G401.6 (cell line): ENCODE results near the gene SELENOT.
"Not testable (repeated sequence)": the region's sequence is repeated elsewhere in the genome, so short reads cannot be mapped to it uniquely, and the experiment has no call there.

ENCODE experiments used
- FAIRE-seq: peaks from 2 replicates; lab custom pipeline; 2012; peaks lifted over from hg19 to GRCh38; lab: Jason Lieb, UNC

The SELENOT gene

GRCh38 chr3:150607267-150608065, 4.3 kb downstream of the SELENOT start:
- FAIRE-seq, result no peak

DNA sequence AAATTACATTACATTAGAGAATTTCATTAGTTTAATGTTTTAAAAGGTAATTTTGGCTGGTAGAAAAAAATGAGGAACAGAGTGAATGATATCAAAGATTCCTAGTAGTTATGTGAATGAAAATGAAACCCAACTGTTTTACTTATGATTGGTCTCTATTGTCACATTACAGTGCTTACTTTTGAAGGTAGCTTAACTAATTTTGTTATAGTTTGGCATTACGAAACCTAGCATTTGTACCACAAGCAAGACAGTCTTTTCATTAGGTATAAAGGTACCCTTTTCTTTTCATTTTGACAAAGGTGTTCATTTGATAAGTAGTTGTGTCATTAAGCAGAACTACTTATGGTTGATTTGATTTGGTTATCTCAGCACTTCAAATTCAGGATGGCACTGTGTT, 6.9 kb downstream of the SELENOT start:
- no peak for FAIRE-seq

- FAIRE-seq, result no peak
Measured at GRCh38 chr3:150610785-150611184, 7.7 kb downstream of the SELENOT start.

GRCh38 chr3:150611666-150612065, 8.5 kb downstream of the SELENOT start:
- FAIRE-seq, result no peak

DNA sequence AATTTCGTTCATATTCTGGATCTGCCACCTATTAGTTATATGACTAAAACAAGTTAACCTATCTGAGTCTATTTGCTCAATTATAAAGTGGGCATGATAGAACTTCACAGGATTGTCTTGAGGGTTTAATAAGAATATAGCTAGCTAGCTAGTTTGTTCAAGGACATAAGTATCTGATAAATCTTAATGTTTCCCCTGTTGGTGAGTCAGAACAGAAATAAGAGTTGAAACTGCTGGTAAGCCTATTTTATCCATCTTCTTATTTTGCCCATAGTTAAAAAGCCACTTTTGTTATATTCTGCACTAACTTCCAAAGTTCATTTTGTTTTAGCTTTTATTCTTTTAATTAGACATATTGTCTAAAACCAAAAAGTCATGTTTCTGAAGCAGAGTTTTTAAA, 9.4 kb downstream of the SELENOT start:
- FAIRE-seq, result no peak

GRCh38 chr3:150613034-150613433, 9.9 kb downstream of the SELENOT start:
- FAIRE-seq, result no peak

- FAIRE-seq, result no peak
Measured at GRCh38 chr3:150613709-150614480, 10.8 kb downstream of the SELENOT start.

DNA sequence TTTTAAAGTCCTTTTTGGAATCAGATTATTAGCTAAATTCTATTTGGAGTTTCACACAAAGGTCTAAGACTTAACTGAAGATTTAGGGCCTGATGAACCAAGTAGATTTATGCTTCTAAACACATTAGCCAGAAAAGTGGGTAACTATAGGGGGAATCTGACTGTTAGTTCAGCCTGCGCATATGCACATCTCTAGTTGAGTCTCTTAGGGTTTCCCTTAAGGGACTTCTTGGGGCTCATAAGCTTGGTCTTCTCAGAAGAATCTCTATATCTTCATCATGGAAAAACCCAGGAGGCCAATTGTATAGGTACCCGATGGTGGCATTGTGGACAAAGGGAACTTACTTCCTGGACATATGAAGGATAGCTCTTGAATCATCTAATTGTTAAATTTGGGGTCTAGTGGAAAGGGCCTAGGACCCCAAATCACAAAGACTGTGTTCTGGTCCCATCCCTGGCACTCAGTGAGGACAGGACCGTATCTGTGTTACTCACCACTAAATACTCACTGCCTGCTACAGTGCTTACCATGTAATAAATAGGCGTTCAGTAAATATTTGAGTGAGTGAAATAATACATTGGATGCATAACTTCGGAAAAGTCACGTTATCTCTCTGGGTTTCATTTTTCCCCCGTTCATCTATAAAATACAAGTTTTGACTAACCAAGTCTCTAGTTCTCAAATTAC, 17.0 kb downstream of the SELENOT start:
- FAIRE-seq, result peak; percentile 15

DNA sequence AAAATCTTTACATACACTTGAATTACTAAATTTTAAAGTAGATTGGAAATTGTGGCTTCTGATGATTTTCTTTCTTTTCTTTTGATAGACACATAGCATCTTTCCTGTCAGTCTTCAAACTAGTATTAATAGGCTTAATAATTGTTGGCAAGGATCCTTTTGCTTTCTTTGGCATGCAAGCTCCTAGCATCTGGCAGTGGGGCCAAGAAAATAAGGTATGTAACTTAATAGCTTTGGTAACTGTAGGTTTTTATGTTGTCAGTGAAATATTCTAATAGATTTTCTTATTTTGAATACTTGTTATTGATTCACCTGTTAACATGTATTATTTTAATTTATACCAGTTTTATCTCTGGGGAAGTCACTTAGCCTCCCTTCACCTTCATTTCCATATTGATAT, 19.8 kb downstream of the SELENOT start:
- not testable (repeated sequence) for FAIRE-seq

DNA sequence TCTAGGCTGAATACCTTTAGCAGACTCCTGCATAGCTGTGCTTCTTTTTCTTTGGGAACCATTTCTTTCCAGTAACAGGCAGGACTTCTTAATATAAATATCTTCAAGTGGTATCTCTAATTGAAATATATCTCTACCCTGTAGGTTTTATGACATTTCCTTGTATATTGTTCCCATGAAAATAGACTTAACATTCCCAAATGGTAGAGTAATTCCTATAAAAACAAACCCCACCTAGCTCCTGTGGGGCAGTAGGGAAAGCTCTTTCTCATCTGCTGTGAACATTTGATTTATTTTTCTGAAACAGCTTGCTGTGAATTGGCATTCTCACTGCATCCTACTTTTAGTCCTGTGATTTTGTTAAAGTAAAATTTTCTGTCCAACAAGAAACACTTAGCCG, 20.8 kb downstream of the SELENOT start:
- FAIRE-seq, result peak; percentile 83

- FAIRE-seq, result no peak
Measured at GRCh38 chr3:150626148-150626930, 23.2 kb downstream of the SELENOT start.

DNA sequence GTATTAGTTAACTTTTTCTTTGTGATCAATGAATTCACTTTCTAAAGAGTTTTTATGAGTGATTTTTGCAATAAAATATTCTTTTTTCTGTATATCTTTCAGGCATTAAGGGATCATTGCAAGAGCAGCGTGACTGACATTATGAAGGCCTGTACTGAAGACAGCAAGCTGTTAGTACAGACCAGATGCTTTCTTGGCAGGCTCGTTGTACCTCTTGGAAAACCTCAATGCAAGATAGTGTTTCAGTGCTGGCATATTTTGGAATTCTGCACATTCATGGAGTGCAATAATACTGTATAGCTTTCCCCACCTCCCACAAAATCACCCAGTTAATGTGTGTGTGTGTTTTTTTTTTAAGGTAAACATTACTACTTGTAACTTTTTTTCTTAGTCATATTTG, 24.4 kb downstream of the SELENOT start:
- no peak for FAIRE-seq

DNA sequence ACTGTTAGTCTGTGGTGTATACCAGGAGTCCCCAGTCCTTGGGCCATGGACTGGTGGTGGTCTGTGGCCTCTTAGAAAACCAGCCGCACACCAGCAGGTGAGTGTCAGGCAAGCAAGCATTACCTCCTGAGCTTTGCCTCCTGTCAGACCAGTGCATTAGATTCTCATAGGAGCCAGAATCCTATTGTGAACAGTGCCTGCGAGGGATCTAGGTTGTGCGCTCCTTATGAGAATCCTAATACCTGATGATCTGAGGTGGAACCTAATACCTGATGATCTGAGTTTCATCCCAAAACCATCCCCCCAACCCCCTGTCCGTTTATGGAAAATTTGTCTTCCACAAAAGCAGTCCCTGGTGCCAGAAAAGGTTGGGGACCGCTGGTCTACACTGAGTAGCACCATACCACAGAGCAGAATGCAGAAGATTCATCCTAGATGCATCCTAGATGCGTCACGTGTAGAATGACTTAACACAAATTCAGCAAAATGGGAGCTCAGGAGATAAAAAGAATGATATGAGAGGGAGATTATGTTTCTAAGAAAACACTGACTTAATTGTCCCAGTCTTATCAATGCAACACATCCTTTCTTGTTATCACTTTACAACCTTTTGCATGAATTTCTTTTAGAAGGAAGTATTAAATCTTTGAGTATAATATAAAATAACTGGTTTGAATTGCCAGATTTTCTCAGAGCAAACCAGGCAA, 28.5 kb downstream of the SELENOT start:
- FAIRE-seq, result no peak

- no peak for FAIRE-seq
Measured at GRCh38 chr3:150635076-150635475, 32.0 kb downstream of the SELENOT start.

- no peak for FAIRE-seq
Measured at GRCh38 chr3:150635526-150635925, 32.4 kb downstream of the SELENOT start.

- FAIRE-seq, result no peak
Measured at GRCh38 chr3:150636258-150636657, 33.1 kb downstream of the SELENOT start.

DNA sequence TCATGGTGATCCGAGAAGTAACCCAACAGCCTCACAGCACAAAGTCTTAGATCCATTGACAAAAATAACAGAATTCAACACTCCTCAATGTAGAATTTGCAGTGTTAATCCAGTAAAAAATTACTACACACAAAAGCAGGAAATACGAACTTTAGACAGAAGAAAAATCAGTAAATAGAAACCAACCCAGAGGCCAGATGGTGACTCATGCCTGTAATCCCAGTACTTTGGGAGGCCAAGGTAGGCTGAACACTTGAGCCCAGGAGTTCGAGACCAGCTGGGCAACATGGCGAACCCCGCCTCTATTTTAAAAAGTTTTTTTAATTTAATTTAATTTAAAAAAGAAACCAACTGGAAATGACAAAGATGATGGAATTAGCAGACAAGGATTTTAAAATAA, 36.1 kb downstream of the SELENOT start:
- FAIRE-seq, result no peak

GRCh38 chr3:150640256-150640655, 37.1 kb downstream of the SELENOT start:
- no peak for FAIRE-seq

DNA sequence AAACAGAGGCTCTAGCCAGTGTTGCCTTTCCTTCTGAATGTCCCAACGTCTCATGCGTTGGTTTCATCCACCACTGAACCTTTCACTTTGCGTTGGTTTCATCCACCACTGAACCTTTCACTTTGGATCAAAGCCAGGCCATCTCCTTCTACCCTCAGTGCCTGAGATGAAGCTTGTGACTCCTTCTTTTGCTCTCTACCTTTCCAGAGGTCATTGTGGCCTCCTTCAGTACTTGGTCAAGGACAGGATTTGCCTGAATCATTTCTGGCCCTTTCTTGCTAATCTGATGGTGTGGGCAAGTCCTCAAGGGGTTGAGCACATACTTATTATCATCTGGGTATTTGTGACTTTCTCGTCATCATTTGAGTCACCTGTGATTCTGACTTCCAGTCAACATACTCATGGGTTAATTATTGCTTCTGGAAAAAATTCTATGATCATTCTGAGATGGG, 50.0 kb downstream of the SELENOT start:
- no peak for FAIRE-seq

- FAIRE-seq, result no peak
Measured at GRCh38 chr3:150656316-150656715, 53.2 kb downstream of the SELENOT start.

GRCh38 chr3:150662410-150663200, 59.5 kb downstream of the SELENOT start:
- no peak for FAIRE-seq
